HG03139 (cell line): ENCODE measurements around the gene SPATA31D3.
"Not testable (repeated sequence)": the region's sequence is repeated elsewhere in the genome, so short reads cannot be mapped to it uniquely, and the experiment has no call there.

Experiments
- ATAC-seq: cut with Tn5 transposase; IDR thresholded peaks from one replicate; pipeline ENCODE4 v1.9.1; 2021; ENCODE audit not compliant: unreplicated experiment

The SPATA31D3 gene

GRCh38 chr9:81976351-81976750 is 33.1 kb downstream of the SPATA31D3 start:
- no peak for ATAC-seq

GRCh38 chr9:81979196-81979595 is 35.9 kb downstream of the SPATA31D3 start:
- ATAC-seq: no peak

GRCh38 chr9:81980568-81980967 is 37.3 kb downstream of the SPATA31D3 start:
- no peak for ATAC-seq

- no peak for ATAC-seq
Observed at GRCh38 chr9:81981883-81982282, 38.6 kb downstream of the SPATA31D3 start.

GRCh38 chr9:81984928-81985327 is 41.6 kb downstream of the SPATA31D3 start:
- no peak for ATAC-seq

- no peak for ATAC-seq
Observed at GRCh38 chr9:81986051-81986450, 42.8 kb downstream of the SPATA31D3 start.

- ATAC-seq: not testable (repeated sequence)
Observed at GRCh38 chr9:81988472-81988871, 45.2 kb downstream of the SPATA31D3 start, which contains the start of gene SPATA31D1. SPATA31D1 (plus strand) TSS chr9:81988772; CDS start chr9:81988819, 47 bp downstream.

GRCh38 chr9:81989700-81990099 is 46.4 kb downstream of the SPATA31D3 start:
- ATAC-seq: no peak

- no peak for ATAC-seq
Observed at GRCh38 chr9:81993656-81994055, 50.4 kb downstream of the SPATA31D3 start.
